Measurements from ENCODE around the gene CEBPA. TPM values are rescaled to one million over a fixed set of nuclear protein-coding genes. Genes with fewer than 3 reads are reported as not detected.

CEBPA gene
- polyA plus RNA-seq, 3 donors, result 33.6 to 335 (median 60.3) TPM

DNA sequence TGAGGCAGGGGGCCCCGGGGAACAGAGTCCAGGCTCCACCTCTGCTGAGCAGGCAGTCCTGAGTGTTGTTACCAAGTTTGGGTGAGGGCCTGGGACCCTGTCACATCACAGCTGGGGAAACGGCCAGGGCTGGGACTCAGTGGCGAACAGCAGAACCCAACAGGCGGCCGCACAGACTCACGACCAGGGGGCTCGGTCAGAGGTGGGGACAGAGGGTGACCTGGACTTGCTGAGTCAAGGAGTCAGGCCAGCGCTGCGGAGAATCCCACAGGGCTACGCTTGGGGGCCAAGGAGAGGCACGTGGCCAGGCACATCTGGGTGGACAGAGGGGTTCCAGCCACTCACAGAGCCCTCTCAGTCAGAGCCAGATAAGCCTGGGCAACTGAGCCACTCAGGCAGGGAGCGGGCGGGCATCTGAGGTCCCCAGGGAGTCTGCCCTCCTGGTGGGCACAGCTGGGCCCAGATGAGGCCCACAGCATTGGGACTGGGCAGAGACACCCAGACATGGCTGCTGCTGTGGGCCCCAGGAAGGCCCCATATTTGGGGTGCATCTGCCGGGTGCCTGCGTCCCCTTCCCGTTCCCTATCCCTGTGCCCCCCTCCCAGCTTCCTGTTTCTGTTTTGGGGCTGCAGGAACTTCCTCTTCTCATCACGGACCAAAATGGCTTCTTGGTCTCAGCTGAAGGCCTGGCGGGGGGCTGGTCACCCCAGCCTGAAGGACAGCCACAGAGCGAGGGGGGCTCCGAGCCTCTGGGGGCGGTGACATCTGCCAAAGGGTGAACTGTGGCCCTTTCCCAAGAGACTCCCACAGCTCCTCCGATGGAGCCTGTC lies 34.0 kb downstream of the CEBPA start:
- 64 to 80% (median 68%) methylated on average over 22 of the region's 22 CpGs for WGBS, 3 donors
- no peak overlapping the region for H3K27ac ChIP-seq (ENCODE audit: low read depth, low read length)

DNA sequence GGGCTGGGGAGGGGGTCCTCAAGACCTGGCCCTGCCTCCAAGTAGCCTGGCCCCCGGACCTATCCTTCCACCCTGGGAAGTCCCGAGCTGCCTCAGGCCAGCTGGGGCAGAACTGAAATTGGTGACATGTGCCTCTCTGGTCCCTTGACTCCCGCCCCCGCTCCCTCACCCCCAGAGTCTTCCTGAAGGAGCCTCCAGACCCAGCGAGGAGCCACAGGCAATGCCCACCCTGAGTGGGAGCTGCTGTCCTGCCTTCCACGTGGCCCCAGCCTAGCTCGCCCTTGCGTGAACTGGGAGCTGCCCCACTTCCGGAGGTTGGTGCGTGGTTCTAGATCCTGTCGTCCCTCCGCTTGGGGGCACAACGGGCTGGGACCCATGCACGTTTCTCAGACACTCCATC lies 34.6 kb downstream of the CEBPA start:
- H3K27ac ChIP-seq (ENCODE audit: low read depth, low read length), result no peak overlapping the region
- 51 to 74% (median 54%) methylated on average over 13 to 14 of the region's 14 CpGs for WGBS, 3 donors

DNA sequence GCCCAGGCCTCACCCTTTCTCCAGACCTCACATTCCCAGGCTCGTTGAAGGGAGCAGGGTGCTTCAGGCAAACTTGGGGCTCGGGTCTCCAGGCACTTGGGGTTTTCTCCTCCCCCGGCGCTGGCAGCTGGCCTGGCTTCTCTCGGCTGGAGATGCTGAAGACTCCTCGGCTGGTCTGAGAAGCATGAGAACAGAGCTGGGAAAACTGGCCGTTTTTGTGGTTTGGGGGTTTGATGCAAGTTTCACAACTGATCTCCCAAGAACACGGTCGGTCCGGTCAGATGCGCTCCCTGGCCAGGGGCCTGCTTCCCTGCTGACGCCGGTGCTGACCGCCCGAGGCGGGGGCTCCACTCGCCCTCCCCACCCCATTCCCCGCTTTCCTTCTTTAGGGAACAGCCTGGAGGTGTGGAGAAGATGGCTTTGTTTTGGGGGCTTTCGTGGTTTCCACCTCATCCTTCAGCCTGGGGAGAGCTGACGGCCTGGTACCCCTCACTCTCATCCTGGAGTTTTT lies 35.3 kb downstream of the CEBPA start:
- 57 to 84% (median 57%) methylated on average over 20 of the region's 20 CpGs for WGBS, 3 donors
- H3K27ac ChIP-seq (ENCODE audit: low read depth, low read length), result no peak overlapping the region

DNA sequence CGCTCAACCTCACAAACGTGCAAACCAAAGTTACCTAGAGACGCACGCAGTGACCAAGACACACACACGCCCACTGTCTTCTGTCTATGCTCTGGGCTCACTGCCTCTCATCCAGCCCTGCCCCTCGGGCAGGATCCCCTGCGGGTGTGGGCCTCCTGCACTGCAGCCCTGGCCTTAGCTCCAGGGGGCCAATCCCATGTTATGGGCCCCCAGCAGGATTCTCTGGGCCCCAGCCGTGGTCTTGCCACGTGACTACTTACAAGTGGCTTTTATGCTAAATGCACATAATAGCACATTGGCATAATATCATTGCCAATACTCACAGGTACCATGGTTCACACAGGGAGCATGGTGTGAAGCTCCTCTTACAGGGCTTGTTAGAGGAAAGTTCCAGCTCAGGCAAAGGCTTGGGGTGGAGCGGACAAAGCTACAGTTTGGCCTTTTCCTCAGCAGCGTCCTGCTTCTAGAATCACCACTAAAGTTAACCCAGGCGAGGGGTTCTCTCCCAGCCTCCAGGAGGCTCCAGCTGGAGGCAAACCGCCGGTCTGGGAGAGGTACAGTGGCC lies 37.4 kb downstream of the CEBPA start:
- 79 to 88% (median 87%) methylated on average over 14 of the region's 14 CpGs for WGBS, 3 donors
- no peak overlapping the region for H3K27ac ChIP-seq (ENCODE audit: low read depth, low read length)

DNA sequence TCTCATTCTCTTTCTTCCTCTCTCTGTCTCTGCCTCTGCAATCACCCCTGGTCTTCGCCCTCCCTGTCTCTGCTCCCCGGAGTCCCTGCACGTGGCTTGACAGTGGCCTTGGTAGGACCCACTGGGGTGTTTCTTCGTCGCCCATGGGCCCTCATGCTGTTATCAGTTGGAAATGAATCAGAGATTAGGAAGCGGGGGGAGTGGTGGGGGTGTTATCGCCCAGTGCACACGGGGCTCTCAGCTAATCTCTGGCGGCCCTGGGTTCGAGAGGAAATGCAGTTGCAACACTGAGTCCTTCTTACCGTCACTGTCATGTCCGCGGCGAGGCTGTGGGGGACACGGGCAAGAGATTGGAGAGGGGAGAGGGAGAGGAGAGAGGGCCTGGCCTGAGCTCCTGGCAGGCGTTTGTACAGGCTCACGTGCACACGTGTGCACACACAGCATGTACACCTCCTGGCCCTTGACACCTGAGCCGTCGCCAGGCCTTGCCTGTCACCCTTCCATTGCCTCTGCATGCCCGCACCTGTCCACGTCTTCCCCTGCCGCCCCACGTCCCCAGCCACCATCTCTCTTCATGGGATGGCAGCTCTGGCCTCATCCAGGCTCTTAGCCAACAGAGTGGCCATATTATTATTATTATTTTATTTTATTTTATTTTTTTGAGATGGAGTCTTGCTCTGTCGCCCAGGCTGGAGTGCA lies 38.9 kb downstream of the CEBPA start:
- H3K27ac ChIP-seq (ENCODE audit: low read depth, low read length), result no peak overlapping the region
- 65 to 76% (median 75%) methylated on average over 24 to 25 of the region's 25 CpGs for WGBS, 3 donors

DNA sequence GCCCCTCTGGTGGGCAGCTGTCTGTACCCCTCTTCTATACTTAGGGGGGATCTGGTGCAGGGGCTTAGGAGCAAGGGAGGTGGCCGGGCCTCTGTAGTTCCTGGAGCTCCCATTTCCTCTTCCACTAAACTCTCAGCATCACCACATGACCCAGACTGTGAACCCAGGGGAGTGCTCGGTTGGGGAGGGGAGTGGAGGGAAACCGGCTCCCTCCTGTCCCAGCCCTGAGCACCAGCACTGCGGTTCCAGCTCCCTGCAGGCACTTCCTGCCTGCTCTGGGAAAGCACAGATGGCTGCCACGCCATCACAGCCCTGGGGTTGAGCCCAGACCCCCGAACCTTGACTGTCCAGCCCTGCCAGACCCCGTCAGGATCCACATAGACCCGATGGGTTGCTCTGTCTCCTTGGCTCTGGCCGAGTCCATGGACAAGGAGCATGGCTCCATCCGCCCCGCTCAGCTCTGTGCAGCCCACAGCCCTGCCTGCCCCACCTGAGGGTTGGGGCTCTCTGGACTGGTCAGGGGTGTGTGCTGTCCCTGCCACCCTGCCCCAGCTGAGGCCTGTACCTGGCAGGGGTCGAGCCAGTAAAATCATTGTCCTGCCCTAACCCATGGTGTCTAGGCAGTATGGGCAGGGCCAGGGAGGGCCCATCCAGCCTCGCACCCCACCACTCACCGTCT lies 40.7 kb downstream of the CEBPA start:
- H3K27ac ChIP-seq (ENCODE audit: low read depth, low read length), result no peak overlapping the region
- WGBS, 3 donors, result 57 to 77% (median 65%) methylated on average over 13 to 14 of the region's 14 CpGs

DNA sequence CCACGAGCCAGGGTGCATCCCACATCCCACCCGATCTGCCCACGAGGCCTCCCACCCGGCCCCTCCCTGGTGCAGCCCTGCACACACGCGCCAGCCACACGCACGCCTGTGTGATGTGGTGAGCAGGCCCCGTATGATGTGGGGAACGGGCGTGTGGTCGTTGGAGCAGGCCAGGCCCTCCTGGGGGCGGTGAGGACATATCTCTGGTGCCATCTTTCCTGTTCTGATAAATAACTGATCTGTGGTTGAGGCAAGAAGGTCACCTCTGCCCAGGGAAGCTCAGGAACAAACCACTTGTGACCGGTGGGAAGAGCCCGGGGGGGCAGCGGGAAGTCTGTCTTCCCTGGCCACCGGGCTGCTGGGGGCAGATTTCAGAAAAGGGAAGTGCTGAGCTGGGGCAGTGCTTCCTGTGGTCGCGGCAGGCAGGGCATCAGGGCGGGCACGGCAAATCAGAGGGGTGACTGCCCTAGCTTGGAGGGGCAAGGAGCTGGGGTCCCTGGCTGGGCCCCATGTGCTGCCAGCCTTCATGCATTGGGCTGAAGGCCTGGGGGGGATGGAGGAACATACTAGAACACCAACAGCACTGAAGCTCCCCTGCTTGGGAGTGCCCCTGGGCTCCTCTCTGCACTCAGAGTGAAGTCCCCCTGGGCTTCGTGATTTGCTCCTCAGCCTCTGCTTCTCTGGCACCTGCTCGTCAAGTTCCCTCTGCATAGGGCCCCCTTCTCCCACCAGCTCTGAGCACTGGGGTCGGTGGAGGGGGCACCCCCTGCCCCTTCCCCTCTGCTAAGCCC lies 41.5 kb downstream of the CEBPA start:
- no peak overlapping the region for H3K27ac ChIP-seq (ENCODE audit: low read depth, low read length)
- WGBS, 3 donors, result 35 to 73% (median 44%) methylated on average over 24 of the region's 24 CpGs

DNA sequence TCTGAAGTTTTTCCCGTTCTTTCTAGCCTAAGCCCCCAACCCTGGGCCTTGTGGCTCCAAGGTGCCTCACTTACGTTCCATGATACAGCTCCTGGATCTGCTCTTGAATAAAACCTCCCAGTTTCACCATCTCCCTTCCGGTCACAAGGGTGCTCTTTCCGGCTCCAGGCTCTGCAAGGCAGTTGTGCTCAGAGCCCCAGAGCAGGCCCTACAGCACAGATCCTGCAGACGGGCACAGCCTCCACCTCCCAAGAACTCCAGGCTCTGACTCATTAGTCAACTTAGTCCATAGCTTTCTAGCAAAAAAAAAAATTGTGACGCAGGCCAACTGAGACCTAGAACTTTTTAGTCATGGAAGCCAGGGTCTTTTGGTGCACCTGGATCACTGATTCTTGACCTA lies 42.8 kb downstream of the CEBPA start:
- no peak overlapping the region for H3K27ac ChIP-seq (ENCODE audit: low read depth, low read length)
- WGBS, 3 donors, result 48 to 80% (median 66%) methylated on average over 6 of the region's 6 CpGs

DNA sequence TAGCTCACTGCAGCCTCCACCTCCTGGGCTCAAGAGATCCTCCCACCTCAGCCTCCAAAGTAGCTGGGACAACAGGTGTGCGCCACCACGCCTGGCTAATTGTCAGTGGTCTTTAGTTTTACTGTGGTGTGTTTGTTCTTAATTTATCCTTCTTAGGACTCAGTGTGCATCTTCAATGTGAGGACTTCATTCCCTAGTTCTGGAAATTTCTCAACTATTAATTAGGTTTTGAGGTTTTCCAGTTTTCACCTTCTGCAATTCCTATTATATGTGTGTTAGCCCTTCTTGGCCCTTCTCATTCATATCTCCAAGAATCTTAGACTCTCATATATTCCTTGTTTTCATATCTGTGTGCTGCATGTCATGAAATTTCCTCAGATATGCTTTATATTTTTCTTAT lies 44.5 kb downstream of the CEBPA start:
- 98 to 100% (median 99%) methylated on average over 2 of the region's 2 CpGs for WGBS, 3 donors
- H3K27ac ChIP-seq (ENCODE audit: low read depth, low read length), result no peak overlapping the region

DNA sequence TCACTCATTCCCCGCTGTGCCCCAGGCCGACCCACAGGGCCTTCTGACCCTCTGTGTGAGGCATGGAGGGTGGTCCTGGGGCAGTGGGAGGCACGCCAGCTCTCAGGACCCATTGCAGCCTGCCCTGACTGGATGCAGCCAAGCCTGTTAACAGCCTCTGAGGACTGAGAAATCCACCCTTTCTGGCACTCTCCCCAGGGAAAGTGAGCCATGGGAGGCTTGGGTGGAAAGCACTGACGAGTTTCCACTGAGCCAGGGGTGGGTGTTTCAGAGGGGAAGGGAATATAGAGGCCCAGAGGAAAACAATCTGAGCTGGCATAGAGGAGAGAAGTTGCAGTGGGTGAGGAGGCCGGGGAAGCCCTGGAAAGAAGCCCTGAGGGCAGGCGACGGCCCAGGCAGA lies 46.1 kb downstream of the CEBPA start:
- 70 to 77% (median 71%) methylated on average over 7 of the region's 7 CpGs for WGBS, 3 donors
- no peak overlapping the region for H3K27ac ChIP-seq (ENCODE audit: low read depth, low read length)

DNA sequence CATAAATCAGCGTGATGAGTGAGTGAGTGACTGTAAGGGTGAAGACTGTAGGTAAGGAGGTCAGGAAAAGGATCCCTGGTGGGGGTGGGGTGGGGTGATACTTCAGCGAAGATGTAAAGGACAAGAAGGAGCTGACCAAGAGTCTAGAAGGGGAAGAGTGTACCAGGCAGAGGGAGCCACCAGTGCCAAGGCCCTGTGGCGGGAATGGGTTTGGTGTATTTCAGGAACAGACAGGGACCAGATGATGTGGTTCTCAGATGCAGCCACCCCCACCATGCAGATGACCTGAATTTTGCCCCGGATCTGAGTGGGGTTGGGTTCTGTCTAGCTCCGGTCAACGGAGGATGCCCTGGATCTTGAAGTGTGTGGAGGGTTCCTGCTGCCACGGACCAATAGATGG lies 46.6 kb downstream of the CEBPA start:
- 85 to 91% (median 87%) methylated on average over 7 of the region's 7 CpGs for WGBS, 3 donors

DNA sequence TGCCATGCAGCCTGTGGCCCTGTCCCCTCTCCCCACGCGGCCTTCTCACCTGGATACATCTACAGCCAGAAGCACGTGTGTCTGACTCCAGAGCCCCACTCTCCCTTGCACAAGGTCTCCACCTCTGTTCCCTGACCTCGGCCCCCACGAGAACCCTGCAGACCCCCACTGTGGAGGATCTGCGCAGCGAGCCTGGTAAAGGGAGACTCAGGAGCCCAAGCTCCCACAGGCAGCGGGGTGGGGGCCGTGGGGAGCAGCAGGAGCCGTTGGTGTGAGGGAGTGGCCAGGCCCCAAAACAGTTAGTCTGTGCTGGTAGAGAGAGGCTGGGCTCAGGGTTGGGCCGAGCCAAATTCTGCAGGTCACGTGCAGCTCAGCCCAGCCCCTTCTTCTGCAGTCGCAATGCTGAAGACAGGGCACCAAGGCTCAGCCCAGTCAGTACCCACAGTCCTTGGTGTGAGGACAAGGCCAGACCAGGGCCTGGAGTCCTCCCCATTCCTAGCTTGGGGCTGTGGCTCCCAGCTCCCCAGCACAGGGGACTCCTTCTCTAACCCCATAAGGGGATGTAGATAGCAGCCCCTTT lies 48.0 kb downstream of the CEBPA start:
- no peak overlapping the region for H3K27ac ChIP-seq (ENCODE audit: low read depth, low read length)
- 62 to 80% (median 67%) methylated on average over 13 of the region's 13 CpGs for WGBS, 3 donors

More for the DNA sequence above, 46.6 kb downstream of the CEBPA start:
- H3K27ac ChIP-seq (ENCODE audit: low read depth, low read length), result no peak overlapping the region

DNA sequence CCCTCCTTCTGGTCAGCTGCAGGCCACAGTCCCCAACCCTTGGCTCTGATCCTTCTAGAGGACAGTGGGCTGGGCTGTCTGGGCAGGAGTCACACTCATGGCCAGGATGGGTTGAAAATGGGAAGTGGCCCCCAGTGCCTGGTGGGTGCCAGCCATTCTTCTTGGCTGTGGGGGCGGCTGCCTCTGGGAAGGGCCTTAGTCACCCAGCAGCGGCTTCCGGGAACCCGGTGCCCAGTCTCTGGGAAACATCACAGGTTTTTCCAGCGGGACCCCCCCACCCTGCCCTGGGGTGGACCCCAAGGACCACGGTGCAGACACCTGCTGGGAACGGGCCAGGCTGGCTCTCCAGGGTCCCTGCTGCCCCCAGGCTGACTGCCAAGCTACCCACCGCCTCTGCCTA lies 49.4 kb downstream of the CEBPA start:
- WGBS, 3 donors, result 56 to 79% (median 76%) methylated on average over 7 to 8 of the region's 8 CpGs
- no peak overlapping the region for H3K27ac ChIP-seq (ENCODE audit: low read depth, low read length)

DNA sequence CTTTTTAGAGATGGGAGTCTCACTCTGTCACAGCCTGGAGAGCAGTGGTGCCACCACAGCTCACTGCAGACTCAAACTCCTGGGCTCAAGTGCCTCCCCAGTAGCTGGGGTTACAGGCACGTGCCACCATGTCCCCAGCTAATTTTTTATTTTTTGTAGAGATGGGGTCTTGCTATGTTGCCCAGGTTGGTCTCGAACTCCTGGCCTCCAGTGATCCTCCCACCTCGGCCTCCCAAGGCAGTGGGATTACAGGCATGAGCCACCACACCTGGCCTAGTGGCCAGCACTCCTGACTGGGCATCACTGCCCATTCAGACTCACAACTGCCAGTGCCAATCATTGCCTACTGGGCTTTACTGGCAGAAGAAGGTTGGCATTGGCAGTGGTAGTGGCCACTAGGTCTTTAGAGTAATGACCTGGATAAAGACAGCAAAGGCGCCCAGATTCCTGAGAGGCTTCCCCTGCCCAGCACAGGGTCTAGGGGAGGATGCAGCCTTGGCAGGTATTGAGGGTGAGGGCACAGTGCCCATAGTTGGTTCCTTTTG lies 49.8 kb downstream of the CEBPA start:
- WGBS, 3 donors, result 93 to 96% (median 94%) methylated on average over 4 of the region's 4 CpGs
- no peak overlapping the region for H3K27ac ChIP-seq (ENCODE audit: low read depth, low read length)

DNA sequence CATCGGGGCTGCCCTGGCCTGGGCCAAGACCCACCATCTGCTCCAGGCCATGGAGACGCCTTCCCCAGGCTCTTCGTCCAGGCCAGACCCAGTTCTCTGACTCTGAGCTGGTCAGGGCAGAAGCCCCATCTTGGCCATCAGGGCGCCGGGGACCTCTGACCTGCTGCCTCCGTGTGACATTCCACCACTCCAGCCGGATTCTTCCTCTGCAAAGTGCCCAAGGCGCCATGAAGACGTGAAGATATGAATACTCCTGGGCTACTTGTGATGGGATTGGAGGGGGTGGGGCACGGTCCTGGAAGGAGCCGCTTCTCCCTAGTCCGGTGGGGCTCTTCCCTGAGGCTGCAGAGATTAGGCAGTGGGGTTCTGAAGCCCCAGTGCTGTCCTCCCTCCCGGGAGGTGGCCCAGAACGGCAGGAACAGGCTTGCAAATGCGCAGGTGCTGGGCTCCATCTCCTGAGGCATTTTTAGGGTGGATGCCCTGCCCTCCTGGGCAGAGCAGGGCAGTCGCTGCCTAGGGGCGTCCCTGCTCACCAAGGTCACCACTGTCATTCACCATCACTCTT lies 50.7 kb downstream of the CEBPA start:
- 78 to 80% (median 78%) methylated on average over 17 of the region's 17 CpGs for WGBS, 3 donors
- no peak overlapping the region for H3K27ac ChIP-seq (ENCODE audit: low read depth, low read length)

DNA sequence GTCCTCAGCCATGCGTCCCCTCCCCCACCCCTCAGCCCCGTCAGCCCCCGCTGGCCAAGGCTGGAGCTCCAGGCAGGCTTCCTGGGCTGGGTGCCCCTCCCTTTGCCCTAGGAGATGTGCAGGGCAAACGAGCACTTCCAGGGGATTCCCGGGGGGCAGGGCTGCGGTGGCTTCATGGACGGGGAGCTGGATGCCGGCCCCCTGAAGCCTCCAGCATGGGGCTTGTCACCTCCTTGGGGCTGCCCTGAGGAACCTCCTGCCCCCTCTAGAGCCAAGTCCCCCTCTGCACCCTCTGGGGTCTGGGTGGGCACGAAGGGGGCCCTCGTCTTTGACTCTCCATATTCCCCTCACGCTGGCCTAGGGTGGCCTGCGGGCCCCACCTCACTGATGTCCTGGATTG lies 51.3 kb downstream of the CEBPA start:
- no peak overlapping the region for H3K27ac ChIP-seq (ENCODE audit: low read depth, low read length)
- 53 to 56% (median 56%) methylated on average over 10 to 12 of the region's 12 CpGs for WGBS, 3 donors

DNA sequence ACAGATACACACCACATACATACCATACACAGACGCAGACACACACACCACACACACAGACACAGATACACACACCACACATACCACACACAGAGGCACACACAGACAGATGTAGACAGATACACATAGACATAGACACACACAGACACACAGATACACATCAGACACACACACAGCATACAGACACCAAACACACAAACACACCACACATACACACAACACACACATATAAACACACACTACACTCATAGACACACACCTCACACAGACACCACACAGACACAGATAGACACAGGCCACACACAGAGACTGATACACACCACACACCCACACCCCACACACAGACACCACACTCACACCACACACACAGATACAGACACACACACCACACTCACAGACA lies 51.8 kb downstream of the CEBPA start:
- WGBS, 3 donors, result 94 to 97% (median 96%) methylated on average over 1 of the region's 1 CpG
- H3K27ac ChIP-seq (ENCODE audit: low read depth, low read length), result no peak overlapping the region
